ENCODE results near the gene NUMA1. TPM values are rescaled to one million over a fixed set of nuclear protein-coding genes. Genes with fewer than 3 reads are reported as not detected.

Gene NUMA1
- total RNA-seq, 1 donor from 2014 or later = 86.0 TPM

Small RNAs within 50 kb of the gene (microRNA-seq; reads per million reads assigned to microRNA genes)
- not detected for gene MIR3165

Other genes with a start within 250 kb of the NUMA1 start
- not detected for gene DEFB108B, start 247.3 kb downstream of the NUMA1 start, total RNA-seq
- gene DEFB131B, start 202.1 kb downstream of the NUMA1 start, total RNA-seq = not detected
- 2.9 TPM for gene XNDC1N, start 151.9 kb downstream of the NUMA1 start, total RNA-seq
- gene RNF121, start 151.5 kb downstream of the NUMA1 start, total RNA-seq = 18.4 TPM
- gene IL18BP, start 81.6 kb downstream of the NUMA1 start, total RNA-seq = 6.2 TPM
- 4.2 TPM for gene LRRC51, start 308 bp upstream of the NUMA1 start, total RNA-seq
- gene LAMTOR1, start 22.8 kb upstream of the NUMA1 start, total RNA-seq = 79.3 TPM
- gene TOMT, start 25.4 kb upstream of the NUMA1 start, total RNA-seq = not detected
- 46.4 TPM for gene ANAPC15, start 32.2 kb upstream of the NUMA1 start, total RNA-seq
- not detected for gene FOLR3, start 55.2 kb upstream of the NUMA1 start, total RNA-seq
- 0.22 TPM for gene FOLR1, start 111.6 kb upstream of the NUMA1 start, total RNA-seq
- gene FOLR2, start 136.3 kb upstream of the NUMA1 start, total RNA-seq = 11.7 TPM
- 132 TPM for gene INPPL1, start 144.2 kb upstream of the NUMA1 start, total RNA-seq
- gene PHOX2A, start 163.6 kb upstream of the NUMA1 start, total RNA-seq = not detected

Data from cardiac septum (tissue), 1 donor.